K562 (cell line): ENCODE results near the gene TLE3. TPM values are rescaled to one million over a fixed set of nuclear protein-coding genes. Genes with fewer than 3 reads are reported as not detected.

Experiments
- ATAC-seq: fragments of 200-7000 bp; cut with Tn5 transposase; 3 replicates; pipeline ENCODE4 v1.9.1; 2020; ENCODE audit warnings: moderate library complexity
- BruUV-seq: library from RNA; stranded (reverse); fragments of 400-500 nt; replicated peaks from 2 replicates; lab custom pipeline; 2021; lab: Mats Ljungman, UMichigan
- CTCF ChIA-PET: fragments of 300-600 bp; formaldehyde crosslinking; extraction: SDS; loops from one replicate; lab custom pipeline; 2021; ENCODE audit warnings: low intra/inter-chr PET ratio; lab: Yijun Ruan, JAX
- POLR2A ChIA-PET: fragments of 300-600, 350-650 bp; sonication (Branson Sonifier 250); formaldehyde crosslinking; extraction: SDS; loops from one replicate; lab custom pipeline; 2021; ENCODE audit warnings: antibody characterized with exemption, inconsistent platforms; lab: Yijun Ruan, JAX
- DNase-seq, 4 experiments: peaks; one replicate each; pipeline versions ENCODE4 v3.0.0 to v3.0.0-alpha.2; 2011 to 2018; ENCODE audit warnings: low spot score in 3 of 4, mixed read lengths in 3 of 4; ENCODE audit errors: extremely low read depth in 1 of 4
- FAIRE-seq: peaks from 2 replicates; lab custom pipeline; 2011; peaks lifted over from hg19 to GRCh38; lab: Jason Lieb, UNC
- H2AFZ ChIP-seq: 2 replicates; pipeline ENCODE4 v1.6.0; 2011; ENCODE audit warnings: low read depth, low read length, control low read depth, inconsistent platforms
- H3K27ac ChIP-seq: fragments of 200-600 bp; 3 replicates; pipeline ENCODE4 v1.8.0; 2011; ENCODE audit warnings: low read depth, mild to moderate bottlenecking, control low read depth, inconsistent platforms, low read length, moderate library complexity, mixed read lengths; ENCODE audit errors: extremely low read depth
- H3K27me3 ChIP-seq, 2 experiments: fragments of 300-600 bp in 1 of 2; 2 replicates in 1 of 2; 3 replicates in 1 of 2; pipeline versions ENCODE4 v1.6.0 to v1.8.0; 2011; ENCODE audit warnings: inconsistent platforms in 2 of 2, low read length in 2 of 2, mild to moderate bottlenecking in 1 of 2, mixed read lengths in 1 of 2, moderate library complexity in 1 of 2; ENCODE audit not compliant: control insufficient read depth in 2 of 2, insufficient read depth in 2 of 2
- H3K36me3 ChIP-seq: fragments of 300-600 bp; 3 replicates; pipeline ENCODE4 v1.8.0; 2011; ENCODE audit warnings: mild to moderate bottlenecking, low read length, inconsistent platforms; ENCODE audit not compliant: control insufficient read depth, insufficient read depth
- H3K4me1 ChIP-seq, 2 experiments: fragments of 200-600 bp in 1 of 2; replicated peaks in 1 of 2; 2 replicates in 1 of 2; 3 replicates in 1 of 2; pipeline versions ENCODE4 v1.5.1 to v1.8.0; 2011; ENCODE audit warnings: inconsistent platforms in 2 of 2, low read length in 2 of 2, mild to moderate bottlenecking in 1 of 2, mixed read lengths in 1 of 2, moderate library complexity in 1 of 2; ENCODE audit not compliant: control insufficient read depth in 2 of 2, insufficient read depth in 2 of 2
- H3K4me2 ChIP-seq: 2 replicates; pipeline ENCODE4 v1.6.1; 2011; ENCODE audit warnings: low read length, control low read depth, inconsistent platforms, mixed read lengths; ENCODE audit not compliant: insufficient read depth
- H3K4me3 ChIP-seq: fragments of 200-600 bp; sonication (generic), shearing (Covaris generic); 2 replicates; pipeline ENCODE4 v1.5.1; 2016; ENCODE audit warnings: control low read depth, inconsistent platforms
- H3K79me2 ChIP-seq: fragments of 200-600 bp; 3 replicates; pipeline ENCODE4 v1.8.0; 2011; ENCODE audit warnings: low read length, inconsistent platforms; ENCODE audit not compliant: control insufficient read depth, insufficient read depth
- H3K9ac ChIP-seq, 2 experiments: 2 replicates each; pipeline versions ENCODE4 v1.6.0 to v1.6.1; 2011; ENCODE audit warnings: low read depth in 2 of 2, low read length in 2 of 2, control low read depth in 1 of 2, inconsistent platforms in 1 of 2, mild to moderate bottlenecking in 1 of 2, mixed read lengths in 1 of 2; ENCODE audit not compliant: insufficient read depth in 1 of 2
- H3K9me1 ChIP-seq: one replicate; pipeline ENCODE4 v1.6.0; 2011; ENCODE audit warnings: inconsistent platforms, mild to moderate bottlenecking, low read length, moderate library complexity; ENCODE audit not compliant: control insufficient read depth, insufficient read depth
- H3K9me3 ChIP-seq: replicated peaks from 2 replicates; pipeline ENCODE4 v1.5.1; 2011; ENCODE audit warnings: low read depth, low read length, inconsistent platforms; ENCODE audit not compliant: control insufficient read depth, insufficient read depth
- H4K20me1 ChIP-seq: replicated peaks from 2 replicates; pipeline ENCODE4 v1.6.1; 2011; ENCODE audit warnings: low read length, inconsistent platforms, mixed read lengths; ENCODE audit not compliant: control insufficient read depth, insufficient read depth
- HOXB6 ChIP-seq: fragments of 250-450 bp; sonication (Bioruptor Pico); IDR thresholded peaks from 2 replicates; pipeline ENCODE4 v1.5.1; 2022; ENCODE audit warnings: mild to moderate bottlenecking, borderline replicate concordance
- MCM3 ChIP-seq: fragments of 450-650 bp; IDR thresholded peaks from 2 replicates; pipeline ENCODE4 v1.6.1; 2016
- MEF2D ChIP-seq: conservative IDR thresholded peaks from 2 replicates; pipeline ENCODE4 v1.6.1; 2016; ENCODE audit warnings: low read depth, missing genetic modification characterization, missing compliant biosample characterization
- SNRNP70 ChIP-seq: fragments of 200-400 bp; formaldehyde crosslinking; optimal IDR thresholded peaks from 2 replicates; pipeline ENCODE3; 2017; ENCODE audit warnings: low read depth, low read length
- ZFP1 ChIP-seq: fragments of 450-650 bp; formaldehyde crosslinking; IDR thresholded peaks from 2 replicates; pipeline ENCODE4 v1.4.0; 2020; ENCODE audit warnings: mild to moderate bottlenecking, mixed read lengths
- WGBS: fragments of 100-300 bp; shearing (Covaris generic); methylation state at CpG from one replicate; pipeline ENCODE4 v1.1.6; 2016; ENCODE audit warnings: low coverage, mixed read lengths; ENCODE audit not compliant: insufficient coverage; ENCODE audit errors: missing lambda C conversion rate; 5-methylcytosine and 5-hydroxymethylcytosine counted together
- in situ Hi-C: fragments of 300-500 bp; cut with MboI; formaldehyde crosslinking; loops from 4 replicates; pipeline ENCODE4 v1.15.0; 2018; ENCODE audit warnings: inconsistent platforms, mixed read lengths
- intact Hi-C: fragments of 100-400 bp; cut with micrococcal nuclease; formaldehyde crosslinking; loops from 2 replicates; pipeline ENCODE4 v1.14.2; 2022
- polyA plus RNA-seq, 8 experiments: library from polyadenylated mRNA; depleted of rRNA in 4 of 8; stranded (reverse) in 5 of 8; unstranded in 3 of 8; fragments of >200 nt; fragmentation: Nextera tagmentation in 2 of 8; fragmentation: Illumina TruSeq in 1 of 8; extraction: Ambion mirVana in 2 of 8; extraction: Trizol in 1 of 8; gene quantifications; 2 replicates each; pipeline versions ENCODE4 v1.2.1 to v1.2.3, GENCODE V29; 2011 to 2014; ENCODE audit warnings: inconsistent platforms in 1 of 8, missing spikeins in 1 of 8
- total RNA-seq, 7 experiments: library from RNA; depleted of rRNA in 6 of 7; stranded (reverse); fragments of >200 nt in 6 of 7; fragmentation: Illumina TruSeq in 2 of 7; extraction: Trizol in 2 of 7; gene quantifications; 2 replicates each; pipeline versions ENCODE4 v1.2.1 to v1.2.3, GENCODE V29; 2011 to 2021; ENCODE audit warnings: low replicate concordance in 1 of 7
- TF ChIP-seq, protein P1 (sequence below), 2 experiments: fragments of 150-350 bp in 1 of 2; IDR thresholded peaks; 2 replicates each; pipeline ENCODE4 v1.6.1; 2012 to 2016; ENCODE audit warnings: low read depth in 2 of 2, low read length in 2 of 2, mild to moderate bottlenecking in 1 of 2, moderate library complexity in 1 of 2

Gene TLE3
- total and polyA plus RNA-seq, 9 of the 15 experiments (the other 6 are each of a cell fraction or from before 2014, with no cell fraction given) = 1.5 to 84.2 (median 14.1) TPM

DNA sequence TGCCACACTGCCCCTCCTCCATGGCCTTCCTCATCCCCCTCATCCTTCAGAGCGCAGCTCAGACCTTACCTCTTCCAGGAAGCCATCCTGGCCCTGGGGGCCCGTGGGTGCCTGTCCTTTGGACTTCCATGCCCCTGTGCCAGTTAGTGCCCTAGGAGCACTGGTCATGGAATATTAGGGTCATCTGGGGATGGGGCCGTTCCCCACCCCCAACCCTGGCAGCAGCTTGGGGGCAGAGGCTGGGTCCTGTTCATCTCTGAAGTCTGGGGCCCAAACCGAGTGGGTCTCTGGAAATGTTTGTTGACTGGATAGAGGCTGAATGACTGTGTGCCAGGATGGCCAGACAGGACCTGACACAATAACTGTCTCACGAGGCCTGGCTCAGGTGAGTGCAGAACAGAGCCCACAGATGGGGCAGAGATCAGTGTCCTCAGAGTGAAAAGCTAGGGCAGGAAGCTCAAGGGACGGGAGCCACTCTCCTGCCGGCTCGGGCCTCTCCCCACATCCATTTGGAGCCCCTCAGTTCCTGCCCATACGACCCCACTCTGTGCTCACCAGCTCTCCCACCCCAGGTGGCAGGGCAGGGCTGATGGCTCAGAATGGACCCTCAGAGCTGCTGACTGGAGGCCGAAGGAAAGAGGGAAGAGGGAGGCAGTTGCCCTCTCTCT, 62.5 kb downstream of the TLE3 start:
- BruUV-seq = no TSS peak
- H3K4me3 ChIP-seq = no peak overlapping the region
- H3K4me1 ChIP-seq = peaks cover 0 to 7% of the 10 kb centered on the region in 2 experiments; a peak in 1 of 5 replicates
- 1% methylated on average over 10 of the region's 10 CpGs for WGBS
- H3K36me3 ChIP-seq = no peaks in the 10 kb centered on the region
- intact Hi-C loops = no loop called here
- TF ChIP-seq MCM3 = no peak
- TF ChIP-seq SNRNP70 = no peak
- no peak for TF ChIP-seq HOXB6 (CRISPR knock-in tag)
- TF ChIP-seq, protein P1, sequence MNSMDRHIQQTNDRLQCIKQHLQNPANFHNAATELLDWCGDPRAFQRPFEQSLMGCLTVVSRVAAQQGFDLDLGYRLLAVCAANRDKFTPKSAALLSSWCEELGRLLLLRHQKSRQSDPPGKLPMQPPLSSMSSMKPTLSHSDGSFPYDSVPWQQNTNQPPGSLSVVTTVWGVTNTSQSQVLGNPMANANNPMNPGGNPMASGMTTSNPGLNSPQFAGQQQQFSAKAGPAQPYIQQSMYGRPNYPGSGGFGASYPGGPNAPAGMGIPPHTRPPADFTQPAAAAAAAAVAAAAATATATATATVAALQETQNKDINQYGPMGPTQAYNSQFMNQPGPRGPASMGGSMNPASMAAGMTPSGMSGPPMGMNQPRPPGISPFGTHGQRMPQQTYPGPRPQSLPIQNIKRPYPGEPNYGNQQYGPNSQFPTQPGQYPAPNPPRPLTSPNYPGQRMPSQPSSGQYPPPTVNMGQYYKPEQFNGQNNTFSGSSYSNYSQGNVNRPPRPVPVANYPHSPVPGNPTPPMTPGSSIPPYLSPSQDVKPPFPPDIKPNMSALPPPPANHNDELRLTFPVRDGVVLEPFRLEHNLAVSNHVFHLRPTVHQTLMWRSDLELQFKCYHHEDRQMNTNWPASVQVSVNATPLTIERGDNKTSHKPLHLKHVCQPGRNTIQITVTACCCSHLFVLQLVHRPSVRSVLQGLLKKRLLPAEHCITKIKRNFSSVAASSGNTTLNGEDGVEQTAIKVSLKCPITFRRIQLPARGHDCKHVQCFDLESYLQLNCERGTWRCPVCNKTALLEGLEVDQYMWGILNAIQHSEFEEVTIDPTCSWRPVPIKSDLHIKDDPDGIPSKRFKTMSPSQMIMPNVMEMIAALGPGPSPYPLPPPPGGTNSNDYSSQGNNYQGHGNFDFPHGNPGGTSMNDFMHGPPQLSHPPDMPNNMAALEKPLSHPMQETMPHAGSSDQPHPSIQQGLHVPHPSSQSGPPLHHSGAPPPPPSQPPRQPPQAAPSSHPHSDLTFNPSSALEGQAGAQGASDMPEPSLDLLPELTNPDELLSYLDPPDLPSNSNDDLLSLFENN (IDR thresholded peaks at IDR 0.05; ENCODE audit: low read depth in 2 of 2, low read length in 2 of 2) = no peak
- no peak for TF ChIP-seq ZFP1 (CRISPR knock-in tag)
- no peak for TF ChIP-seq MEF2D (tag)
- TF ChIP-seq, all 486 proteins: peak for 0
- Histone ChIP-seq H3K9me3 (no peaks in the 10 kb centered on the region), H3K27ac (no peak overlapping the region), H3K9me1 (no peaks in the 10 kb centered on the region), H3K79me2 (no peaks in the 10 kb centered on the region), H3K27me3 (peaks cover 19 to 49% of the 10 kb centered on the region in 2 experiments; a peak in 4 of 5 replicates), H4K20me1 (peaks cover 7% of the 10 kb centered on the region; the same call in 1 of the 2 replicates), H3K4me2 (no peak overlapping the region), H3K9ac (no peak overlapping the region), H2AFZ (no peak overlapping the region)
- in situ Hi-C loops = no loop called here
- POLR2A ChIA-PET = interaction anchor here (1.1 kb wide), 1 partner anchor 23 kb away, joined by 3 read pairs; no protein-coding TSS in a partner anchor
- no peak for FAIRE-seq
- CTCF ChIA-PET = no interaction called here
- DNase-seq = no peak
- ATAC-seq = no peak
